Measurements from ENCODE around the gene WASHC3.

DNA sequence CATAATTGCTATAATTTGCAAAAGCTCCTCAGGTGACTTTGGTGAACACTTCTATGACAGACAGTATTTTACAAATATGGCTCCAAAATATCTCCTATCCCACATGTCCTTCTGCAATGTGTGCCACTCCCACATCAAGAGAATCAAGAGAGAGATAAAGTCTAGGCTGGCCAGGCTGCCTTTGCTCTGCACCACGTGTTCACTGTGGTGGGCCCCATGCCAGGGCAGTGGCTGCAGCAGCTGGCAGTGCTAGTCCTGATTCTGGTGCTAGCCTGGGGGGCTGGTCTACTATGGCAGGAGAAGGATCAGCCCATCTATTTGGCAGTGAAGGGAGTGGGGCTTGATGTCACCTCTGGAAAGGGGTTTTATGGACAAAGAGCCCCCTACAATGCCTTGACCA lies 98.1 kb downstream of the WASHC3 start:
- no peak for TF ChIP-seq POLR2A (IDR thresholded peaks at IDR 0.05)
- TF ChIP-seq, protein P1, sequence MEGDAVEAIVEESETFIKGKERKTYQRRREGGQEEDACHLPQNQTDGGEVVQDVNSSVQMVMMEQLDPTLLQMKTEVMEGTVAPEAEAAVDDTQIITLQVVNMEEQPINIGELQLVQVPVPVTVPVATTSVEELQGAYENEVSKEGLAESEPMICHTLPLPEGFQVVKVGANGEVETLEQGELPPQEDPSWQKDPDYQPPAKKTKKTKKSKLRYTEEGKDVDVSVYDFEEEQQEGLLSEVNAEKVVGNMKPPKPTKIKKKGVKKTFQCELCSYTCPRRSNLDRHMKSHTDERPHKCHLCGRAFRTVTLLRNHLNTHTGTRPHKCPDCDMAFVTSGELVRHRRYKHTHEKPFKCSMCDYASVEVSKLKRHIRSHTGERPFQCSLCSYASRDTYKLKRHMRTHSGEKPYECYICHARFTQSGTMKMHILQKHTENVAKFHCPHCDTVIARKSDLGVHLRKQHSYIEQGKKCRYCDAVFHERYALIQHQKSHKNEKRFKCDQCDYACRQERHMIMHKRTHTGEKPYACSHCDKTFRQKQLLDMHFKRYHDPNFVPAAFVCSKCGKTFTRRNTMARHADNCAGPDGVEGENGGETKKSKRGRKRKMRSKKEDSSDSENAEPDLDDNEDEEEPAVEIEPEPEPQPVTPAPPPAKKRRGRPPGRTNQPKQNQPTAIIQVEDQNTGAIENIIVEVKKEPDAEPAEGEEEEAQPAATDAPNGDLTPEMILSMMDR (IDR thresholded peaks at IDR 0.05), result no peak
- TF ChIP-seq POLR2AphosphoS5 (IDR thresholded peaks at IDR 0.05; ENCODE audit: insufficient read depth in 1 of 2, low read depth in 1 of 2), result no peak
